Stimulated activated CD4-positive, alpha-beta T cell treated with anti-CD3 and anti-CD28 coated beads, TNF-alpha, amount 100 ng/mL, for 4 hours (primary cell): ENCODE measurements around the gene ACVRL1.
A peak's percentile ranks its signal among the peaks of the same experiment; 100 is the strongest.

Source experiments
- DNase-seq, 3 experiments: peaks; one replicate each; pipeline ENCODE4 v3.0.0-alpha.2; 2020; ENCODE audit warnings: low read depth in 3 of 3

The ACVRL1 gene

DNA sequence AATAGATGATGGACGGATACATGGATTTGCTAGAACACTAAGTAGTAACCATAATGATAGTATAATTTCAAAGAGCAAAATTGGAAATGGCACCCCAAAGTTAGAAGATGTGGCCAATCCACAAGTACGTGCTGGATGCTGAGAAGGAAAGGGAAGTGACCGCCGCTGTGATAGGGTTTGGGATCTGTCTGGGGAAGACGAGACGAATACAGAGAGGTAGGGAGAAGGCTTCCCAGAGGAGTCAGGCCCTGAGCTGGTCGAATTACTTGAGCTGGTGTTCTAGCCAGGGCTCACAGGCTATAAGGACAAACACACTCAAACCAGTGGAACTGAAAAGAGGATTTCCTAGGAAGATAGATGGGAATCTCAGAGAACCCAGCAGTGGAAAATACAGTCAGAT, 34.8 kb downstream of the ACVRL1 start:
- DNase-seq = no peak

DNA sequence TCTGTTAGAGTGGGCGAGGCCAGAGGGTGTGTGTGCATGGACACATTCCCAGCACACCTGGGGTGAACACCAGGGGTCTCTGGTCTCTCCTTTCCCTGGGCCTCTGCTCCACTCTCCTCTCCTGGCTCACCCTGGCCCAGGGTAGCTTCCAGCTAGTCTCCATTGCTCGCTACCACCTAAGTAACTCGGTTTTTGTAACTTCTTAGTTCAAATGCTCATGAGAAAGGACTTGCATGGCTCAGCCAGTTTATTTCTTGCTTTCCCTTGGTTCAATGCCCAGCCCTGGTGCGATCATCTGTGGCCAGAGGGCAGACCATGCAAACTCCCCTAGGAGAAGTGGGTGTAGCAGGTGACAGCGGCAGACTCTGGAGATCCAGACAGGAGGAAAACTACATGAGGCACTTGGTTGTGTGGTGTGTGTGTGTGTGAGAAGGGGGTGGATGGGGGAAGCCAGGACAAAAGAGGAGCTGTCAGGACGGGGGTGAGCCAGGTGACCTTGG, 35.2 kb downstream of the ACVRL1 start:
- no peak for DNase-seq

DNA sequence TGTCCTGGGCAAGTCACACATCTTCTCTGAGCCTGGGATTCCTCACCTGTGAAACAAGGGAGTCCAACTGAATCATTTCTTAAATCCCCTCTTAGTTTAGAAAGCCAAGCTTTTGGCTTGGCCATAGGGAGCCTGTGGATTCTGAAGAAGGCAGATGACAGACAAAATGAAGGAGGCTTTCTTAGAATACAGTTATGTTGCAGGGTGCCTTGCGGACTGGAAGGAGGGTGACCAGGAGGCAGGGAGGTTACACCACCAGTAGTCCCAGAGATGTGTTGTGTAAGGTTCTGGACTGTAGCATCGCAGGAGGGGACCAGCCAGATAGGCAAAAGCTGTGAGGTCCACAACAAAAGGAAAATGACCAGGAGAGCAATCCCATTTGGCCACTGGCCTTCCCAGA, 36.0 kb downstream of the ACVRL1 start:
- no peak for DNase-seq

DNA sequence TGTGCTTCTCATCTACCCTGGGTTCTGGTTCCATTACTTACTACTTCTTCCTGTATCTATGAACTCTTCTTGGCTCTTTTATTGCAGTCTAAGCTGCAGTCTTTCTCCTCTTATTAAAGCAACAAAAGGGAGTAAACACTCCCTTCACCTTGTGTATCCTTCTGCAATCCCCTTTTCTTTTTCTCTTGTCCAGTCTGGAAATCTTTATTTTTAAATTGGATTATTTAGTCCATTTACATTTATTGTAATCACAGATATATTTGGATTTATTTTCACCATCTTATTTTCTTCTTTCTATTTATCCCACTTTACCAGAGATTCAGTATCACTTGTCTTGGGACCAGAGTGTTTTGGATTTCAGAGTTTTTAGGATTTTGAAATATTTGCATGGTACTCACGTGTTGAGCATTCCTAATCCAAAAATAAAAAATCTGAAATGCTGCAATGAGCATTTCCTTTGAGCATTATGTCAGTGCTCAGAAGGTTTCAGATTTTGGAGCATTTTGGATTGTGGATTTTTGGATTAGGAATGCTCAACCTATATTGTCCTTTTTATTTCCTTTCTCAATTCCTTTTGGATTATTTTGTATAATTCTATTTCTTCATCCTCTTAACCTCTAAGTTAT, 37.4 kb downstream of the ACVRL1 start:
- no peak for DNase-seq

DNA sequence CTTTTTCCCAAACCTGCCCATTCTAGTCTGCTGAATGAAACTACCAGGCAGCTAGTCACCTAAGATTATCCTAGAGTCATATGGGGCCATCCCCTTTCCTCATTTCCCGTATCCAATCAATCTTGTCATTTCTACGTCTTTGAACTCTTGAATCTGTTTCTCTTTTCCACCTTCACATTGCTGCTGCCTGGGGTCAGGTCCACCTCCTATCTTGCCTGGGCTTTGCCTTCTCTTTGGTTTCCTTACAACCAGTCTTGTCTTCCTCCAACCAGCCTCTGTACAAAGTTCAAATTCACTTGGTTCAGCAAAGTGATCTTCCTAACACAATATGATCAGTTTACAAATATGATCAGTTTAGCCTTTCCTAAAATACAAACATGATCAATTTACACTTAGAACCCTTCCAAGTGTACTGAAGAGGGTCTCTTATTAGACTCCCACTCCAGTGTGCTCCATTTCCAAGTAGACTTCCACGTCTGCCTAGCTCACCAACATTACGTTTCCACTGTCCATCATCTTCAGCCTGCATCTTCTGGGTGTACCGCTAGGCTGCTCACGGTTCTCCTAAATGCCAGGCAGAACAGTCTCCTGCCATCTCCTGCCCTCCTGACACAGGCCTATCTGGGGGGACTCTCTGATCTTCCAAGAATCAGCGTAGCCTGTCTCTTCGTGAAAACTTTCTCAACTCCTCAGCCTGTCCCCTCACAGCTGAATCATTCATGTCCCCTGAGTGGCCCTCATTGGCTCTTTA, 40.1 kb downstream of the ACVRL1 start:
- no peak for DNase-seq

DNA sequence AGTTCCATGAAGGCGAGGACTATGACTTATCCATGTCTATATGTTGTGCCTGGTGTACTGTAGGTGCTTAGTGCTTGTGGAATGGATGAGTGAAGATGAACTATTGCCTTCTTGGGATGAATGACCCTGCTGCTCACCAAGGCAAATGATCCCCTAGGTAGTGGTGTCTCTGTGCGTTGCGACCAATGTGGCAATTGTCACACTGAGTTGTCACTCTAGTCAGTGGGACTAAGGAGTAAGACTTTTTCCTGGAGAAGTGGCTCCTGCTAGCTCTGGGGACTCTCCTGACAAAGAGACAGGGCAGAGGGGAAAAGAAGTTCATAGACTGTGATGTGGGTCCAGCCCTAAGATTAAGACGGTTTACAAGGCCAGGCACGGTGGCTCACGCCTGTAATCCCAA, 40.8 kb downstream of the ACVRL1 start:
- no peak for DNase-seq

DNA sequence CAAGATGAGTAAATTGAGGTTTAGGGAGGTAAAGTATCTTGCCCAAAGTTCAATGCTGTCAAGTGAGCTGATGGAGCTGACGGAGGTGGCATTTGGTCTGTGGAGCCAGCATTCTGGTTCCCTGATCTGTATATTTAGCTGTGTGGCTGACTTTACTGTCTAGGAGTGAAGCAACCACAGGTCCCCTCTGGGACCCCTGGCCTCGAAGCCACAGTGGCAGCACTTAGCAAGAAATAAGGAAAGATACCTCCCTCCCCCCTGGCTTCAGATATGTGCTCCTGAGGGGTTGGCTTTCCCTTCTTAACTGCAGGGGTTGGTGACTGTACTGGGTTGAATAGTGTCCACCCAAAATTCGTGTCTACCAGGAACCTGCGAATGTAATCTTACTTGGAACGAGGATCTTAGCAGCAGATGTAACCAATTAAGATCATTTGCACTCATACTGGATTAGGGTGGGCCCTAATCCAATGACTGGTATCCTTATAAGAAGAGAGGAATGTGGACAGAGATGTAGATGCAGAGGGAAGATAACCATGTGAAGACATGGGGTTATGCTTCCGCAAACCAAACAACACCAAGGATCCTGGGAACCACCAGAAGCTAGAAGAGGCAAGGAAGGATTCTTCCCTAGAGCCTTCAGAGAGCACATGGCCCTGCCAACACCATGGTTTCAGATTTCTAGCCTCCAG, 42.2 kb downstream of the ACVRL1 start:
- no peak for DNase-seq

DNA sequence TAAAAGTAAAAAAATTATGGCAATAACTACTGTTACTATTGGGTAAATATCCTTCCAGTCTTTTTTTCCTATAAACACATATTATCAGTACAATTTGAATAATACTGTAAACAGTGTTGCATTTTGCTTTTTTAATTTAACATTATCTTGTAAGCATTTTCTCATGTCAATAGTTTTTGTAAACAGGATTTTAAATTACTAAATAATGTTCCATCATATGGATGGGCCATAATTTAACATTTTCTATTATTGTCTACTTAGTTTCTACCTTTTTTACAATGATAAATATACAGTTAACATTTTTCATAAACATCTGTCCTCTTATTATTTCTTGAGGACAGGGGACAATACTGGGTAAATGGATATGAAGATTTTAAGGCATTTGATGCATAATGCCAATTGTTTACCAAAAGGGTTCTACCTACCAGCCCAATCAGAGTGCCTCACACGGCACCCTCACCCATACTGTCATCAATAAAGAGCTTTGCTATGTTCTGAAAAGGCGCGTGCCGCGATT, 43.4 kb downstream of the ACVRL1 start:
- no peak for DNase-seq

DNA sequence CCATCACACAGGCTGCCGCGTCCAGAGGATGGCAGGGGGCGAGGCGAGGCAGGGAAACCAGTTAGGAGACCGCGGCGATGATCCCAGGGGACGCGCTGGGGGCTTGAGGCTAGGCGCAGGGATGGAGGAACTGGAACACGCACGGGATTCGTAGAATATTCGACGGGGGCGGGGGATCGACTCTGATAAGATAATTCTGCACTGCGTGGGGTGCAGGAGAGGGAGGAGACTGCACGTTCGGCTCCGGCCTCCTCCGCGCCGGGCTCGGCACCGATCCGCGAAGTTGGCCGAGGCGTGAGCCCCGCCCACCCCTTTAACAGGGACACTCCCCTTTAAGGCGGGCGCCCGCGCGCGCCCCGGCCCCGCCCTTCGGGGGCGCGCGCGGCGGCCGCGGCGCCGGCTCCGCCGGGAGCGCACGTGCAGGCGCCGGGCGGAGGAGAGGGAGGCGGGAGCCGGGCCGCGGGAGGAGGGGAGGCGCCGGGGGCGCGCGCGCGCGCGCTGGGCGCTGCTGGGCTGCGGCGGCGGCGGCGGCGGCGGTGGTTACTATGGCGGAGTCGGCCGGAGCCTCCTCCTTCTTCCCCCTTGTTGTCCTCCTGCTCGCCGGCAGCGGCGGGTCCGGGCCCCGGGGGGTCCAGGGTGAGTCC, 44.0 kb downstream of the ACVRL1 start, which contains the start of gene ACVR1B:
ACVR1B (plus strand) TSS at position 501 of the 644 bp plus-strand sequence; CDS start at position 546, 45 bp downstream.
- peak; percentile 79 to 90 (median 85) for DNase-seq

DNA sequence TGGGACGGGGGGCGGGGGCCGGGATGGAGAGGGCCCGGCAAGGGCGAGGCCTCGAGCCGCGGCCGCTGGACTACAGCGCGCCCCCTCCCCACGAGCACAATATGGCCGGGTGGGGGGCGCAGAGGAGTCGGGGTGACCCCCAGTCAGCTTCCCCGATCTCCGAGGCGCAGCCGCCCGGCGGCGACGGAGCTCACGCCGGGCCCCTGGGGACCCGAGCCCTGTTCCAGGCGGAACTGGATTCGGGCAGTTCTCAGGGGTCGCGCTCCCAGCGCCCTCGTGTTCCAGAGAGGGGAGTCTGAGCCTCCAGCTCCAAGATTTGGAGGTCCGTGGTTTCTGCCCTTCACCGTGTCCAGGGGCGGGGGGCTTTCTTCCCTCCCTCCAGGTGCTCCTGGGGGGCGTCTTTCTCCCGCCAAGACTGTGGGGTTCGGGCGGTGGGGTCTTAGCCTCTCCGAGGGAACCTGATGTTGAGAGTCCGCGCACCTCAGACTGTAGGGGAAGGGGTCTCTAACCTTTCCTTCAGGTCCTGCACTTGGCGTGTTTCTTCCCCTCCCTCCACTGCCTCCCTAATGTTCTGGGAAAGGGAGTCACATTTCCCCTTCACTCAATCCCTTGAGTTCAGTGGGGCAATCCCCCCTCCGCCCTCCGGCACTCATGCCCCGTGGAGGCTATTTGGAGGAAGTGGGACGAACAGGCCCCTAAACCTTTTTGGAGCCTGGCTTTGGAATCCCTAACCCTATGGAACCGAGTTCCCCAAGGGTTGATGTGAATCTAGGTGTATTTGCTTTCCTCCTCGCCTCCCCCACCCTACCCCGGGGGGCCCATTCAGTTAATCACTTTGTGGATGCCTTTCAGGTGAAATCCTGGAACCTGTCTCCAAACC, 44.8 kb downstream of the ACVRL1 start:
- DNase-seq = peak in 1 of 3 experiments; percentile 12

DNA sequence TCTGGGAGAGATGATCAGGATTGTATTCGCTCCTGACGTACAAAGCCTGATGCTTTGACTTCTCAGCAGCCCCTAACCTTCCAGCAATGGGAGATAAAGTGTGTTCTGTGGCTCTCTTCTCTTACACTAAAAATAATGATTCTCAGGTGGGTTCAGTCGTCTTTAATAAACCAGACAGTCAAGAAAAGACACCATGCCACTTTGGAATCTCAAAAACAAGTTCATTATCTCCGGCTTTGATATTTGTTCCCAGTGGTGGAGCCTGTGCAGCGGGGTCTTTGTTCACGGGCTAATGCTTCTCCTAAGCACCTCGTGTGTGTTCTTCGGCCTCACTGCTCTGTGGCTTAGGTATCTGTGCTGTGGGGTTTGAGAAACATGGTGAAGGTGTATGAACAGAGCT, 45.8 kb downstream of the ACVRL1 start:
- DNase-seq = no peak

DNA sequence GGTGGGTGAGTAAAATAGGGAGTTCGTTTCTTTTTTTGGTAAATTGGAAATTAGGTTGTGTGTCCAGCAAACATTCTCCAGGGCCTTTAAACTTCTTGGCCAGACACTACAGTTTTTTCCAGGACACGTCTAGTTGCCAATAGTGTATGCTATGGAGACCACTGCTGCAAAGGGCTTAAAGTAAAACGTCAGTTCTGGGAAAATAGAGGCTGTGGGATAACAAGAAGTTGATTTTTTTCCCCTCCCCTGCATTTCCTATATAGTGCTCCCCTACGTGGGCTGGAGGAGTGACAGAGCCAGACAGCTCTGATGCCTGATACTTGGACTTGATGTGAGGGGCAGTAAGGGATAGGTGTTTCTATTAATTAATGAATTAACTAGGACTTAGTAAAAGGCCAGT, 46.6 kb downstream of the ACVRL1 start:
- no peak for DNase-seq

DNA sequence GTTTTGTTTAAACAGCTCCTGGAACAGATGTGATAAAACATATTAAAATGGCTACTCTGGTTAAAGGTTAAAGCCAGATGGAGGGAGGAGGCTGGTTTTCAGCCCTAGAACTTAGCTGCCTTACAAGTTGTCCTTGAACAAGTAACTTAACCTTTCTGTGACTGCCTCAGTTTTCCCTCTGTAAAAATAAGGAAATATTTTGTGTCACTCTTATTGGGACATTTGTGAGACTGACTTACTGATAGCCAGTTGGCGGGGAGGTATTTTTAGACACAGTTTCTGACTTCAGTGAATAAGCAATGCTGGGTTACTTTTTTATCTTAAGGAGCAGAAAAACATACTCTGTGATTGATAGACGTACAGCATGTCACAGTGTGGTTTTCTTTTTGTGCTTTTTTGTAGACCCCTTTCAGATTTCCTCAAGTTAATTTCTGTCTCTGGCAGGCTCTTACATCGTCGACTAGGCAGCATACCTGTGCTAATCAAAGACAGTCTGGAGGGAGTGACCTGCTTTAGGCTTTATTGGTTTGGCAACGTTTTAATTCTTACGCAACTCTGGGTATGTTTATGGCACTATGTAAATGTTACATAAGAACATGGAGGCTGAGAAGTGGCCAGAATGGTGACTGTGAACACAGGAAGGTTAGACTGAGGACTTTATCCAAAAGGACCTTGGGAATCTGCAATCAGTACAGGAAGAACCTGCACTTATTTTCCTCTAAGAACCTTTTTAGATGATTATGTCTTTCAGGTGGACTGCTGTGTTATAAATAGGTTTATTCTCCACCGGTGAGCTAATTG, 47.5 kb downstream of the ACVRL1 start:
- DNase-seq = no peak

DNA sequence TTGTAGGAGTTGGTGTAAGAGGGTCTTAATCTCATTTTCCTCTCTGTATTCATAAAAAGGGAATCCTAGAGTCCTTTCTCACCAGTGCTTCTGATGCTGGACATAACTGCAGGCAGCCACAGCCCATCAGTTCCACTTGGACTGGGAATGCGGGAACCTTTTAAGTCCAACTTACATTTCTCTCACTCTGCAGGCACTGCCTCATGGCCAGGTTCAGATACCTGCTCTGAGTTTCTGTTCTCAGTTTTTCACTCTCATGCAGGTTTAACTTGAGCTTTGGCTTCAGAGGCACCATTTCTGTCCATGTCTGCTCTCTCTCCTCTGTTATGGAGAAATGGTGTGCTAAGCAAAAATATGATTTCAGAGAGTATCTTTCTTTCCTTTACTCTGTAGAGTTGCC, 48.4 kb downstream of the ACVRL1 start:
- DNase-seq = no peak

DNA sequence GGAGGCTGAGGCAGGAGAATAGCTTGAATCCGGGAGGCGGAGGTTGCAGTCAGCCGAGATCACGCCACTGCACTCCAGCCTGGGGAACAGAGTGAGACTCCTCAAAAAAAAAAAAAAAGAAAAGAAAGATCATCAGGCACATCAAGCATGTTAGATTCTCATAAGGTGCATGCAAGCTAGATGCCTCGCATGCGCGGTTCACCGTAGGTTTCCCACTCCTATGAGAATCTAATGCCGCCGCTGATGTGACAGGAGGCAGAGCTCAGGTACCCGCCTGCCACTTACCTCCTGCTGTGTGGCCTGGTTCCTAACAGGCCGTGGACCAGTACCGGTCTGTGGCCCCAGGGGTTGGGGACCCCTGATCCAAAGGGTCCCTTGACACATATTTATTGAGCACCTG, 51.2 kb downstream of the ACVRL1 start:
- DNase-seq = no peak

DNA sequence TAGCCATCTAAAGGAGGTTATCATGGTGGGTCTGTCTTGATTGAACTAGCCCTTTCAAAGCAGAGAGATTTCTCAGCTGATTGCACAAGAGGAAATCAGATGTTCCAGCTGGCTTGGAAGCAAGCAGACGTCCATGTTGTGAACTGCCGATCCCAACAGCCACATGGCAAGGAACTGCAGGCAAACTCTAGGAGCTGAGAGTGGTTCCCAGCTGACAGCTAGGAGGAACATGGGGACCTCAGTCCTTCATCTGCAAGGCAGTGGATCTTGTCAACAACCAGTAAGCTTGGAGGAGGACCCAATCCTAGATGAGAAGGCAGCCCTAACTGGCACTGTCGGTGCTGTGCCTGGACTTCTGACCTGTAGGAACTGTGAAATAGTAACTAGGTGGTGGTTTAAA, 51.9 kb downstream of the ACVRL1 start:
- no peak for DNase-seq

DNA sequence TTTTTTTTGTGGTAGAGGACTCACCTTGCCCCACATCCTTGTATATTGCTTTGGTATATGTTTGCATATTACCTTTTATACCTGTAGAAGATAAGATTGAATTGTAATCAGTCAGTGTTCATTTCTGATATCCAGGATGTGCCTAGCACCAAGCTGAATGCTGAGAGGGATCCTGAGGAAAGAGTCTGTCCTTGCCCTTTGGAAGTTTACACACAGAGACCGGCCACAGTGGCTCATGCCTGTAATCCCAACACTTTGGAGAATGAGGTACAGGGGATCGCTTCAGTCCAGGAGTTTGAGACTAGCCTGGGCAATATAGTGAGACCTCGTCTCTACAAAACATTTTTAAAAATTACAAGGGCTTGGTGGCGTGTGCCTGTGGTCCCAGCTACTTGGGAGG, 52.6 kb downstream of the ACVRL1 start:
- no peak for DNase-seq

DNA sequence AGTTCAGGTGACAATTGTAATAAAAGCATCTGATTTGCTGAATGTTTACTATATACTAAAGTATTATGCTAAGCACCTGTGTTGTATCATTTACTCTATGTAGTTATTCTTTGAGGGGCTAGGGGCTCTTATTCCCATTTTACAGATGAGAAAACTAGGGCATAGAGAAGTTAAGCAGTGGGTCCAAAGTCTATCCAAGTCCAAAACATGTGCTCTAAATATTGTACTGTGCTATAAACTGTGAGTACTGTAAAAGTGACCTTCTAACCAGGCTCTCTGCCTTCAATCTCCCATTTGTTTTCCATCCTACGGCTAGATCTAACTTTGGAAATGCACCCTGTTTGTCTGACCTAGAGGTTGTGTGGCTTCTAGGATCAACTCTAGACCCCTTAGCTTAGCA, 53.2 kb downstream of the ACVRL1 start:
- no peak for DNase-seq

DNA sequence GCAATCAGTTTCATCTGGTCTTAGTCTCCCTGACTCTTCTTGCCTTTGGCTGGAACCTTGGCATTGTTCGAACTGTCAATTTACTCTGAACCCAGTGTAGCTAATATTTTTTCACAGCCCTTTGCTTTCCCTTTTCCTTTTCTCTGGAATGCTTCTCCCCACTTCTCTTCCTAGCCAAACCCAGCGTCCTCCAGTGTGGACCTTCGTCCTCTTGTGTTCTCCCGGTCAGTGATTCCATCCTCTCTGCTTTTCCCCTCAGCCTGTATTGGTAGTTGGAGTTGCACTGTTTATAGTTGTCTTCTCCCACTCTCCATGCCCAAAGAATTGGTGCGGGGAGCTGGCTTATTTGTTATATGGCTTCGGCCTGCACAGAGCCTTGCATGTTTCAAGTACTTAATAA, 53.6 kb downstream of the ACVRL1 start:
- DNase-seq = no peak

DNA sequence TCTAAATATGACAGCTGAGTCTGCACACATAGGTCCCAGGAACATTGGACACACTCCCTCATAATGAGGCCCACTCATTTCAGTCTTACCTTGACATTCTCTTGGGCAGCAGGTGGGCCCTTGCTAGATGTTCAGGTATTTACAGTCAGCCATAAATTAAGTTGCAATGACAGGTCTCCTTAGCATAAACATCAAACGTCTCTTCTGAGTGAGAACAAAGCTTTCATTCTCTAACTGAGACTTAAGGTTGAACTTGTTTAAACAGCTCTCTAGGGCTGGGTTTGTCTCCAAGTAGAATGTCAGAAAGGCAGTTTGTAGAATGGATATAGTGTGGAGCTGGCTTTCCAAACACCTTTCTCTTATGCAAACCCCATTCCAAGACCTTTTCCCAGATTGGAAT, 54.5 kb downstream of the ACVRL1 start:
- no peak for DNase-seq
